SH-SY5Y (cell line): ENCODE measurements around the gene SNRNP70.
"Not testable (repeated sequence)": the region's sequence is repeated elsewhere in the genome, so short reads cannot be mapped to it uniquely, and the experiment has no call there.

Source experiments
- GATA2 ChIP-seq: IDR thresholded peaks from 2 replicates; pipeline ENCODE4 v1.6.1; 2011; ENCODE audit warnings: mild to moderate bottlenecking, low read depth, low read length
- GATA3 ChIP-seq: IDR thresholded peaks from 2 replicates; pipeline ENCODE4 v1.6.1; 2011; ENCODE audit warnings: low read depth, mild to moderate bottlenecking, low read length, moderate library complexity

SNRNP70 gene

GRCh38 chr19:49085020-49085867 lies at the start of gene SNRNP70:
SNRNP70 (plus strand) TSS chr19:49085451; CDS start chr19:49086415, 964 bp downstream.
- no peak for TF ChIP-seq GATA3
- no peak; the same call in 1 of the 2 replicates for TF ChIP-seq GATA2

- not testable (repeated sequence) for TF ChIP-seq GATA2, GATA3
Measured at GRCh38 chr19:49036815-49037214, 48.4 kb upstream of the SNRNP70 start, which contains the start of gene CGB1. CGB1 (minus strand) TSS chr19:49036895; CDS start chr19:49036711, 184 bp downstream.

GRCh38 chr19:49042177-49042576 lies 43.1 kb upstream of the SNRNP70 start:
- no peak for TF ChIP-seq GATA2
- no peak for TF ChIP-seq GATA3

GRCh38 chr19:49043548-49043947 lies 41.7 kb upstream of the SNRNP70 start, which contains the start of gene CGB5:
CGB5 (plus strand) TSS chr19:49043848; CDS start chr19:49044210, 362 bp downstream.
- not testable (repeated sequence) for TF ChIP-seq GATA2, GATA3

DNA sequence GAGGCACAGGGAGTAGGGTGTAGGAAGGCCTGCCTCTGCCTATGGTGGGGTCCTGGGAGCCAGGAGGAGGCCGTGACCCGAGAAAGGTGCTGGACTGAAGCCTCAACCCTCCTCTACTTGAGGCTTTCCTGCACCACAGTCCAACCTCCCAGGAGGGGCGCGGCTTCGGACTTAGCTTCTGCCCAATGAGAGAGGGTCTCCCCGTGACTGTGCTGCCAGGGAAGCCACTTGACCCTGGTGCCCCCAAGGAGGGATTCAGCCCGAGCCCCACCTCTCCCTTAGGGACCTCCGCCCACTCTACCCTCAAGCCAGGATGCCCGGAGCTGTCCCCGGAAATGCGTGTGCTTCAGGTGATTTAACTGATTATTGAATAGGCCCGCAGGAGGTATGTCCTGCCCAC lies 36.2 kb upstream of the SNRNP70 start, which contains the start of gene CGB8:
CGB8 (minus strand) TSS at position 101 of the 400 bp plus-strand sequence. CDS start 372 bp downstream, outside the sequence.
- not testable (repeated sequence) for TF ChIP-seq GATA3, GATA2

GRCh38 chr19:49056101-49056901 lies 28.9 kb upstream of the SNRNP70 start:
- no peak for TF ChIP-seq GATA2
- no peak for TF ChIP-seq GATA3

GRCh38 chr19:49057636-49058234 lies 27.5 kb upstream of the SNRNP70 start, which contains the start of gene CGB7:
CGB7 (minus strand) TSS chr19:49057749; CDS start chr19:49055375, 2,374 bp downstream.
- TF ChIP-seq GATA2 = no peak
- no peak for TF ChIP-seq GATA3

DNA sequence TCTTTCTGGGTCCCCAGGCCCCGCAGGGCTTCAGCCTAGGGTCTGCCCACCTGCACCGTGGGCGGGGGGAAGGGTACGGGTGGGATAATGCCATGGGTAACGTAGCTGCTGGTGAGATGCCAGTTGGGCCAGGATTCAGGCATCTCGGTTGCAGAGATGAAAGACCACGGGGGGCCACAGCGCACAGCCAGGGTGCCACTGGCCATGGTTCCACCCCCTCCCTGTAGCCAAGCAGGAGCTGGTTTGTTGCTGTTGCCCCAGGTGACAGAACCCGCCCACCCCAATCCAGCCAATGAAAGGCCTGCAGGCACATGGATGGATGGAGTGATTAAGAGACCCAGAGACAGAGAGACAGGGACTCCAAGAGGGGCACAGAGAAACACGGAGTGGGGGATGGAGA lies 26.7 kb upstream of the SNRNP70 start:
- TF ChIP-seq GATA3 (no peak), GATA2 (no peak)

GRCh38 chr19:49059053-49059452 lies 26.2 kb upstream of the SNRNP70 start:
- TF ChIP-seq GATA2 (no peak), GATA3 (no peak)

DNA sequence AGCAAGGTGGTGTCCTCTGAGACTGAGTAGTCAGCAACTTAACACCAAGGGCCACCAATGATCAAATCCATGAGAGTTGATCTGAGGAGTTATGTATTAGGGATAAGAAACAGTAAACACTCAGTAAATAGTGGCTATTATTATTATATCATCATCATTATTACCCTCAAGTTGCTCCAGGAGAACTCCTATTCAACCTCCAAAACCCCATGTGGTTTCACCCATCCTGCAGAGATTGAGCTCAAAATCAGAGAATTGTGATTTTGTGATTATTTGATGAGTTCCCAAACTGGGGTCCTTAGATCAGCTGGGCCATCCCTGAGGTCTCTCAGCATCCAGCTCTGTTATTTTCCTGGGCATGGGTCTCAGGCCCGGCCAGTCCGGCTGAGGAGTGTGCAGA lies 24.3 kb upstream of the SNRNP70 start:
- no peak for TF ChIP-seq GATA3
- no peak for TF ChIP-seq GATA2

GRCh38 chr19:49061445-49061844 lies 23.8 kb upstream of the SNRNP70 start:
- TF ChIP-seq GATA3 = no peak
- TF ChIP-seq GATA2 = no peak

DNA sequence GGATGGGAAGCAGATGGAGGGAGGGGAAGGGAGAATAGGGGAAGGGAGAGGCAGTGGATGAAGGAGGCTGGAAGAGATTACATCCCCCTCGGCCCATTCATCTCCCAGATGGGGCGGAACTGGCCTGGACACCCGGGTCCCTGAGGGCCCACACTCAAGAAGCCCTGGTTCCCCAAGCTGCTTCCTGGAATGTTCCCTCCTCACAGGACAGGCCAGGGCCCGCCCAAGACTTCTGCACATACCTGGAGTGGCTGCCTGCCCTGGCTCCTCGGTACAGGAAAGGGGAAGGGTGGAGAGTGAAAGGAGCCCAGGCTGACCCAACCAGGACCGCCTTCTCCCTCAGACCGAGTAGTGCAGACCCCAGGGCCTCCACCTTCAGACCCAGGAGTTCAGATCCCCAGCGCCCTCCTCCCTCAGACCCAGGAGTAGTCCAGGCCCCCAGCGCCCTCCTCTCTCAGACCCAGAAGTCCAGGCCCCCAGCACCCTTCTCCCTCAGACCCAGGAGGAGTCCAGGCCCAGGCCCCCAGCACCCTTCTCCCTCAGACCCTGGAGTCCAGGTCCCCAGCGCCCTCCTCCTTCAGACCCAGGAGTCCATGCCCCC lies 21.1 kb upstream of the SNRNP70 start:
- TF ChIP-seq GATA2 (no peak), GATA3 (no peak)

DNA sequence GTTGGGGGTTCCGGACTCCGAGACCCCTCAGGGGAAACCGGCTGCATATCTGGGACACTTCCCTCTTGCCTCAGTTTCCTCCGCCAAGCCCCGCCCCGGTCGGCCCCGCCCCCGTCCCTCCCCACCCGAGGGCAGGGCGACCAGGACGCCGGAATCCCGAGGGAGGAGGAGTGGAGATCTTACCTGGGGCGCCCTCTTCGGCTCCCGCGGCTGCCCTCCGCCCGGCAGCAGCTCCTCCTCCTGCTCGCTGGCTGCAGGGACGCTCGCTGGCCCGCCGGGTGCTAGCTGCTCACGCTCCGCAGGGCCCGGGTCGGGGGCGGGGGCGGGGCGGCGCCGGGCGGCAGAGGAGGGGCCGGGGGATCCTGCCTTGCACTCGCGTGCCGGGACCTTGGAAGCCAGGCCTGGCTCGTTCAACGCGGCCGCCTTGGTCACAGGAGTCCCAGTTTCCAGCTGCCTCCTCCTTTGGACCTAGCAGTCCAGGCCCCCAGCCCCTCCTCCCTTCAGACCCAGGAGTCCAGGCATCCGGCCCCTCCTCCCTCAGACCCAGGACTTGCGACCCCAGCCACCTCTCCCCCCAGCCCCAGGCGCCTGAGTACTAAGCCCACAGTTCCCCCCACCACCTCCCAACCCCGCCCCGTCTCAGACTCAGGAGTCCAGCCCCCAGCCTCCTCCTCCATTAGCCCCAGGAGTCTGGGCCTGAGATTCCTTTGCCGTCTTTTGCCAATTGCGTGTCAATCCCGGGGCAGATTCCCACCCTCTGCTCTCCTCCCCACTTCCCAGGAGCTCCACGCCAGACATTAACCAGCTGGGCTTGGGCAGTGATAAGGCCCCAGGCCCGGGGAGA lies 20.3 kb upstream of the SNRNP70 start, which contains the start of gene NTF4:
NTF4 (minus strand) TSS at position 51 of the 844 bp plus-strand sequence. CDS start 2,821 bp downstream, outside the sequence.
- no peak for TF ChIP-seq GATA2
